ENCODE measurements around the gene CRADD.

The CRADD gene

DNA sequence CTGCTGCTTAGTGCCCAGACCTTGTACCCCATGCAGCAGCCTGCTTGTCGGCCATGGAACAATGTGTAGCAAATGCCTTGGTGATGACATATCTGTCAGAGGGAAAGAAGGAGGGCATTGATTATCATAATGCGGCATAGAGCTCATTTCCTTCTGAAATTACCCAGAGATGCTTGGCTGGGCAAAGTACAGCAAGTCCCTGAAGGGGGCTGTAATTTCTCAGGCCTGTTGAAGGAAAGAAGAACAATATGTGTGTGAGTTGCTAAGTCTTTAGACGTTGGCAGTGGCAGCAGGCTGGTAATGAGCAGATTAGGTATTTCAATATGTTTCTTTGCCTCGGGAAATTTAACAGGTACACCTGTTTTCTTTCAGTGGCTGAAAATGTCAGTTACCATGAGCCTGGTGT lies 128.6 kb downstream of the CRADD start:
- Histone ChIP-seq H3K36me3 (ENCODE audit: control insufficient read depth in 2 of 2, insufficient read depth in 1 of 2, low read length in 2 of 2) (no peaks in the 10 kb centered on the region), H3K4me1 (ENCODE audit: control insufficient read depth, insufficient read depth, low read length) (peaks cover 5% of the 10 kb centered on the region; the same call in 1 of the 2 replicates), H3K4me3 (ENCODE audit: low read depth, low read length) (no peak overlapping the region), H3K27ac (ENCODE audit: extremely low read depth, low read depth, low read length) (no peak overlapping the region), H3K9me3 (ENCODE audit: control insufficient read depth, insufficient read depth, low read depth, low read length) (no peaks in the 10 kb centered on the region)
- TF ChIP-seq ZNF211 (tag by site-specific recombination; IDR thresholded peaks at IDR 0.05; ENCODE audit: low read depth): no peak
- TF ChIP-seq KLF16 (tag by site-specific recombination; IDR thresholded peaks at IDR 0.05): no peak
- TF ChIP-seq, protein P1, sequence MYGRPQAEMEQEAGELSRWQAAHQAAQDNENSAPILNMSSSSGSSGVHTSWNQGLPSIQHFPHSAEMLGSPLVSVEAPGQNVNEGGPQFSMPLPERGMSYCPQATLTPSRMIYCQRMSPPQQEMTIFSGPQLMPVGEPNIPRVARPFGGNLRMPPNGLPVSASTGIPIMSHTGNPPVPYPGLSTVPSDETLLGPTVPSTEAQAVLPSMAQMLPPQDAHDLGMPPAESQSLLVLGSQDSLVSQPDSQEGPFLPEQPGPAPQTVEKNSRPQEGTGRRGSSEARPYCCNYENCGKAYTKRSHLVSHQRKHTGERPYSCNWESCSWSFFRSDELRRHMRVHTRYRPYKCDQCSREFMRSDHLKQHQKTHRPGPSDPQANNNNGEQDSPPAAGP (tag by site-specific recombination; IDR thresholded peaks at IDR 0.05): no peak
- TF ChIP-seq KLF8 (tag by site-specific recombination; IDR thresholded peaks at IDR 0.05): no peak
- no peak for TF ChIP-seq ZNF654 (tag by site-specific recombination; IDR thresholded peaks at IDR 0.05; ENCODE audit: low read depth)
- no peak for TF ChIP-seq ZNF560 (tag by site-specific recombination; IDR thresholded peaks at IDR 0.05; ENCODE audit: borderline replicate concordance)
- no peak for TF ChIP-seq ZNF404 (tag by site-specific recombination; IDR thresholded peaks at IDR 0.05)
- no peak for TF ChIP-seq ZNF184 (tag by site-specific recombination; IDR thresholded peaks at IDR 0.05)
- TF ChIP-seq ZNF555 (tag by site-specific recombination; conservative IDR thresholded peaks at IDR 0.05): no peak
- no peak for TF ChIP-seq ZNF37A (tag by site-specific recombination; IDR thresholded peaks at IDR 0.05)
- ChIA-PET POLR2A (interaction anchor here (0.6 kb wide), 1 partner anchor 36 kb away, joined by 5 read pairs; no protein-coding TSS in a partner anchor), CTCF (interaction anchor here (0.5 to 0.7 kb wide), 3 partner anchors 7 to 238 kb away, joined by 3 to 5 read pairs (median 3); no protein-coding TSS in a partner anchor)

DNA sequence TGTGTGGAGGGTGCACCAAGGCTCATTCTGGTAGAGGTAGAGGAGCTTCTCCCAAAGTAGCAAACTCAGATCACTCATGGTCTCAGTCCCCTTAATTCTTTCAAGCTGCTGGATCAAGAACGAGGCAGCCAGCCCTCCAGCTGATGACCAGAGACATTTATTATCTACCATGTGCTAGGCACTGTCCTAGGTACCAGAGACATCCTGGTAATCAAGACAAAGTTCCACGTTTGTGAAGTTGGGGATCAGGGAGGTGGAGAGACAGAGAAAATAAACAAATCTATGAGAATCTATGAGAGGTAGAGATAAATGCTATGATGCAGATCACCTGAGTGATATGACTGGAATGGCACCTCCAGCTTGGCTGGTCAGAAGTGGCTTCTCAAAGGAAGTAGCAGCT lies 130.2 kb downstream of the CRADD start:
- no peaks in the 10 kb centered on the region for H3K9me3 ChIP-seq (ENCODE audit: control insufficient read depth, insufficient read depth, low read depth, low read length)
- H3K4me1 ChIP-seq (ENCODE audit: control insufficient read depth, insufficient read depth, low read length): peaks cover 5% of the 10 kb centered on the region; the same call in 1 of the 2 replicates
- H3K4me3 ChIP-seq (ENCODE audit: low read depth, low read length): no peak overlapping the region
- POLR2A ChIA-PET: no interaction called here
- no peak overlapping the region for H3K27ac ChIP-seq (ENCODE audit: extremely low read depth, low read depth, low read length)
- CTCF ChIA-PET: no interaction called here
- no peaks in the 10 kb centered on the region for H3K36me3 ChIP-seq (ENCODE audit: control insufficient read depth in 2 of 2, insufficient read depth in 1 of 2, low read length in 2 of 2)
- TF ChIP-seq, protein P2, sequence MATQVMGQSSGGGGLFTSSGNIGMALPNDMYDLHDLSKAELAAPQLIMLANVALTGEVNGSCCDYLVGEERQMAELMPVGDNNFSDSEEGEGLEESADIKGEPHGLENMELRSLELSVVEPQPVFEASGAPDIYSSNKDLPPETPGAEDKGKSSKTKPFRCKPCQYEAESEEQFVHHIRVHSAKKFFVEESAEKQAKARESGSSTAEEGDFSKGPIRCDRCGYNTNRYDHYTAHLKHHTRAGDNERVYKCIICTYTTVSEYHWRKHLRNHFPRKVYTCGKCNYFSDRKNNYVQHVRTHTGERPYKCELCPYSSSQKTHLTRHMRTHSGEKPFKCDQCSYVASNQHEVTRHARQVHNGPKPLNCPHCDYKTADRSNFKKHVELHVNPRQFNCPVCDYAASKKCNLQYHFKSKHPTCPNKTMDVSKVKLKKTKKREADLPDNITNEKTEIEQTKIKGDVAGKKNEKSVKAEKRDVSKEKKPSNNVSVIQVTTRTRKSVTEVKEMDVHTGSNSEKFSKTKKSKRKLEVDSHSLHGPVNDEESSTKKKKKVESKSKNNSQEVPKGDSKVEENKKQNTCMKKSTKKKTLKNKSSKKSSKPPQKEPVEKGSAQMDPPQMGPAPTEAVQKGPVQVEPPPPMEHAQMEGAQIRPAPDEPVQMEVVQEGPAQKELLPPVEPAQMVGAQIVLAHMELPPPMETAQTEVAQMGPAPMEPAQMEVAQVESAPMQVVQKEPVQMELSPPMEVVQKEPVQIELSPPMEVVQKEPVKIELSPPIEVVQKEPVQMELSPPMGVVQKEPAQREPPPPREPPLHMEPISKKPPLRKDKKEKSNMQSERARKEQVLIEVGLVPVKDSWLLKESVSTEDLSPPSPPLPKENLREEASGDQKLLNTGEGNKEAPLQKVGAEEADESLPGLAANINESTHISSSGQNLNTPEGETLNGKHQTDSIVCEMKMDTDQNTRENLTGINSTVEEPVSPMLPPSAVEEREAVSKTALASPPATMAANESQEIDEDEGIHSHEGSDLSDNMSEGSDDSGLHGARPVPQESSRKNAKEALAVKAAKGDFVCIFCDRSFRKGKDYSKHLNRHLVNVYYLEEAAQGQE (tag by site-specific recombination; IDR thresholded peaks at IDR 0.05): peak; percentile 83
- TF ChIP-seq, protein P3, sequence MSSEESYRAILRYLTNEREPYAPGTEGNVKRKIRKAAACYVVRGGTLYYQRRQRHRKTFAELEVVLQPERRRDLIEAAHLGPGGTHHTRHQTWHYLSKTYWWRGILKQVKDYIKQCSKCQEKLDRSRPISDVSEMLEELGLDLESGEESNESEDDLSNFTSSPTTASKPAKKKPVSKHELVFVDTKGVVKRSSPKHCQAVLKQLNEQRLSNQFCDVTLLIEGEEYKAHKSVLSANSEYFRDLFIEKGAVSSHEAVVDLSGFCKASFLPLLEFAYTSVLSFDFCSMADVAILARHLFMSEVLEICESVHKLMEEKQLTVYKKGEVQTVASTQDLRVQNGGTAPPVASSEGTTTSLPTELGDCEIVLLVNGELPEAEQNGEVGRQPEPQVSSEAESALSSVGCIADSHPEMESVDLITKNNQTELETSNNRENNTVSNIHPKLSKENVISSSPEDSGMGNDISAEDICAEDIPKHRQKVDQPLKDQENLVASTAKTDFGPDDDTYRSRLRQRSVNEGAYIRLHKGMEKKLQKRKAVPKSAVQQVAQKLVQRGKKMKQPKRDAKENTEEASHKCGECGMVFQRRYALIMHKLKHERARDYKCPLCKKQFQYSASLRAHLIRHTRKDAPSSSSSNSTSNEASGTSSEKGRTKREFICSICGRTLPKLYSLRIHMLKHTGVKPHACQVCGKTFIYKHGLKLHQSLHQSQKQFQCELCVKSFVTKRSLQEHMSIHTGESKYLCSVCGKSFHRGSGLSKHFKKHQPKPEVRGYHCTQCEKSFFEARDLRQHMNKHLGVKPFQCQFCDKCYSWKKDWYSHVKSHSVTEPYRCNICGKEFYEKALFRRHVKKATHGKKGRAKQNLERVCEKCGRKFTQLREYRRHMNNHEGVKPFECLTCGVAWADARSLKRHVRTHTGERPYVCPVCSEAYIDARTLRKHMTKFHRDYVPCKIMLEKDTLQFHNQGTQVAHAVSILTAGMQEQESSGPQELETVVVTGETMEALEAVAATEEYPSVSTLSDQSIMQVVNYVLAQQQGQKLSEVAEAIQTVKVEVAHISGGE (tag by site-specific recombination; conservative IDR thresholded peaks at IDR 0.05; ENCODE audit: low read depth): no peak

DNA sequence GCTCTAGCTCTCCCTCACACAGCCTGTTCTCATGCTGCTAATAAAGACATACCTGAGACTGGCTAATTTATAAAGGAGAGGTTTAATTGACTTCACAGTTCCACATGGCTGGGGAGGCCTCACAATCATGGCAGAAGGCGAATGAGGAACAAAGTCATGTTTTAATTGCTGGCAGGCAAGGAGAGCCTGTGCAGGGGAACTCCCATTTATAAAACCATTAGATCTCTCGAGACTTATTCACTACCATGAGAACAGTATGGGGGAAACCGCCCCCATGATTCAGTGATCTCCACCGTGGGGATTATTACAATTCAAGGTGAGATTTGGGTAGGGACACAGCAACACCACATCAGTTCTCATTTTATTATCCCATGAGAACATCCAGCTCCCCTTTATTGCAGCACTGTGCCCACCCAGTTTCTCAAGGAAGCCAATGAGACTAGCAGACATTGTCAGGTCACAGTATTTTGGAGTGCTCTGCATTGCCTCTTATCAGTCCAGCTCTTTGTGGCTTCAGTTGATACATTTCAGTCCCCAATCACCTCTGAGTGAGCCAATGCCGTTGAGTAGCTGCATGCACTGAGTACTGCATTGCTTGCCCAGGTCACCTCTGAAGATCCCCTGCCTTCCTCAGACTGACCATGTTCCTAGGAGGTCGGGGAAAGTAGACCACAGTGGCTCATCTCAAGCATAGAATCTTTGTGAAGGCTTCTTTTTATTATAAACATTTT lies 131.2 kb downstream of the CRADD start:
- POLR2A ChIA-PET: no interaction called here
- Histone ChIP-seq H3K36me3 (ENCODE audit: control insufficient read depth in 2 of 2, insufficient read depth in 1 of 2, low read length in 2 of 2) (no peaks in the 10 kb centered on the region), H3K4me3 (ENCODE audit: low read depth, low read length) (no peak overlapping the region), H3K9me3 (ENCODE audit: control insufficient read depth, insufficient read depth, low read depth, low read length) (no peaks in the 10 kb centered on the region), H3K4me1 (ENCODE audit: control insufficient read depth, insufficient read depth, low read length) (peaks cover 2% of the 10 kb centered on the region; the same call in 1 of the 2 replicates), H3K27ac (ENCODE audit: extremely low read depth, low read depth, low read length) (no peak overlapping the region)
- CTCF ChIA-PET: no interaction called here
- TF ChIP-seq ZBTB20 (tag by site-specific recombination; IDR thresholded peaks at IDR 0.05) (no peak), FEZF1 (tag by site-specific recombination; IDR thresholded peaks at IDR 0.05) (no peak), ZNF121 (tag by site-specific recombination; IDR thresholded peaks at IDR 0.05) (no peak), ZNF214 (tag by site-specific recombination; IDR thresholded peaks at IDR 0.05; ENCODE audit: borderline replicate concordance) (no peak), ZNF394 (tag by site-specific recombination; IDR thresholded peaks at IDR 0.05; ENCODE audit: borderline replicate concordance) (no peak), ZNF521 (tag by site-specific recombination; IDR thresholded peaks at IDR 0.05) (no peak), ZNF223 (tag by site-specific recombination; IDR thresholded peaks at IDR 0.05) (no peak)
- TF ChIP-seq, protein P4, sequence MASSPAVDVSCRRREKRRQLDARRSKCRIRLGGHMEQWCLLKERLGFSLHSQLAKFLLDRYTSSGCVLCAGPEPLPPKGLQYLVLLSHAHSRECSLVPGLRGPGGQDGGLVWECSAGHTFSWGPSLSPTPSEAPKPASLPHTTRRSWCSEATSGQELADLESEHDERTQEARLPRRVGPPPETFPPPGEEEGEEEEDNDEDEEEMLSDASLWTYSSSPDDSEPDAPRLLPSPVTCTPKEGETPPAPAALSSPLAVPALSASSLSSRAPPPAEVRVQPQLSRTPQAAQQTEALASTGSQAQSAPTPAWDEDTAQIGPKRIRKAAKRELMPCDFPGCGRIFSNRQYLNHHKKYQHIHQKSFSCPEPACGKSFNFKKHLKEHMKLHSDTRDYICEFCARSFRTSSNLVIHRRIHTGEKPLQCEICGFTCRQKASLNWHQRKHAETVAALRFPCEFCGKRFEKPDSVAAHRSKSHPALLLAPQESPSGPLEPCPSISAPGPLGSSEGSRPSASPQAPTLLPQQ (tag by site-specific recombination; IDR thresholded peaks at IDR 0.05): no peak
- TF ChIP-seq, protein P5, sequence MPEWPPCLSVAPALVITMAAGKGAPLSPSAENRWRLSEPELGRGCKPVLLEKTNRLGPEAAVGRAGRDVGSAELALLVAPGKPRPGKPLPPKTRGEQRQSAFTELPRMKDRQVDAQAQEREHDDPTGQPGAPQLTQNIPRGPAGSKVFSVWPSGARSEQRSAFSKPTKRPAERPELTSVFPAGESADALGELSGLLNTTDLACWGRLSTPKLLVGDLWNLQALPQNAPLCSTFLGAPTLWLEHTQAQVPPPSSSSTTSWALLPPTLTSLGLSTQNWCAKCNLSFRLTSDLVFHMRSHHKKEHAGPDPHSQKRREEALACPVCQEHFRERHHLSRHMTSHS (tag by site-specific recombination; IDR thresholded peaks at IDR 0.05): no peak

Measured in HEK293 (cell line).